LNCAP (cell line): ENCODE measurements around the gene CCM2.

Experiments used
- CTCF ChIP-seq: fragments of 450-650 bp; IDR thresholded peaks from 2 replicates; pipeline ENCODE4 v1.5.1; 2017; ENCODE audit warnings: mild to moderate bottlenecking

The CCM2 gene

GRCh38 chr7:45078125-45078681 is 78.2 kb downstream of the CCM2 start:
- TF ChIP-seq CTCF = no peak

GRCh38 chr7:45080265-45080957 is 80.4 kb downstream of the CCM2 start:
- TF ChIP-seq CTCF = no peak

- no peak for TF ChIP-seq CTCF
These were observed 81.1 kb downstream of the CCM2 start for GRCh38 chr7:45080958-45081669.

GRCh38 chr7:45081670-45081974 is 81.6 kb downstream of the CCM2 start:
- no peak for TF ChIP-seq CTCF

- TF ChIP-seq CTCF = no peak
These were observed 82.2 kb downstream of the CCM2 start for GRCh38 chr7:45082031-45082830.

GRCh38 chr7:45082831-45083331 is 82.9 kb downstream of the CCM2 start:
- TF ChIP-seq CTCF = no peak

- TF ChIP-seq CTCF = no peak
These were observed 84.3 kb downstream of the CCM2 start for GRCh38 chr7:45084336-45084735.
